ENCODE data around the gene ZAR1.

The ZAR1 gene

GRCh38 chr4:48490680-48491513 lies 845 bp downstream of the ZAR1 start:
- no peak for DNase-seq

- DNase-seq, result no peak
Observed at GRCh38 chr4:48491514-48492176, 1.6 kb downstream of the ZAR1 start.

- DNase-seq, result peak; percentile 72
Observed at GRCh38 chr4:48493452-48494100, 3.5 kb downstream of the ZAR1 start.

- no peak for DNase-seq
Observed at GRCh38 chr4:48495941-48496340, 5.9 kb downstream of the ZAR1 start.

- DNase-seq, result no peak
Observed at GRCh38 chr4:48498895-48499294, 8.8 kb downstream of the ZAR1 start.

- DNase-seq, result no peak
Observed at GRCh38 chr4:48499551-48500066, 9.6 kb downstream of the ZAR1 start.

- no peak for DNase-seq
Observed at GRCh38 chr4:48503233-48504025, 13.4 kb downstream of the ZAR1 start.

- no peak for DNase-seq
Observed at GRCh38 chr4:48504026-48504330, 13.9 kb downstream of the ZAR1 start.

GRCh38 chr4:48504352-48504751 lies 14.3 kb downstream of the ZAR1 start:
- DNase-seq, result no peak

- no peak for DNase-seq
Observed at GRCh38 chr4:48506716-48507115, 16.7 kb downstream of the ZAR1 start.

- no peak for DNase-seq
Observed at GRCh38 chr4:48509543-48509942, 19.5 kb downstream of the ZAR1 start.

GRCh38 chr4:48518143-48518542 lies 28.1 kb downstream of the ZAR1 start:
- DNase-seq, result no peak

- no peak for DNase-seq
Observed at GRCh38 chr4:48526406-48526805, 36.4 kb downstream of the ZAR1 start.

GRCh38 chr4:48538358-48538757 lies 48.3 kb downstream of the ZAR1 start:
- DNase-seq, result no peak

GRCh38 chr4:48539597-48539996 lies 49.5 kb downstream of the ZAR1 start:
- no peak for DNase-seq

GRCh38 chr4:48542888-48543287 lies 52.8 kb downstream of the ZAR1 start:
- DNase-seq, result no peak

- DNase-seq, result no peak
Observed at GRCh38 chr4:48543796-48544195, 53.7 kb downstream of the ZAR1 start.

Measured in DMS79 (cell line).